HepG2 (cell line): ENCODE measurements around the gene CLIC5. TPM values are rescaled to one million over a fixed set of nuclear protein-coding genes. Genes with fewer than 3 reads are reported as not detected.

Experiments used
- ATAC-seq: fragments of 200-7000 bp; cut with Tn5 transposase; 3 replicates; pipeline ENCODE4 v1.9.1; 2020; ENCODE audit warnings: mild to moderate bottlenecking, moderate library complexity
- BruUV-seq: library from RNA; stranded (reverse); fragments of 400-500 nt; replicated peaks from 2 replicates; lab custom pipeline; 2021; lab: Mats Ljungman, UMichigan
- CTCF ChIA-PET: fragments of 300-600 bp; formaldehyde crosslinking; extraction: SDS; loops from one replicate; lab custom pipeline; 2021; ENCODE audit warnings: low total read pairs, inconsistent platforms, low intra/inter-chr PET ratio; lab: Yijun Ruan, JAX
- POLR2A ChIA-PET: fragments of 350-600 bp; sonication (Branson Sonifier 250); formaldehyde crosslinking; loops from one replicate; lab custom pipeline; 2020; ENCODE audit warnings: antibody characterized with exemption, inconsistent platforms; lab: Yijun Ruan, JAX
- DNase-seq: peaks from one replicate; pipeline ENCODE4 v3.0.0-alpha.2; 2015; ENCODE audit warnings: low spot score
- FAIRE-seq: peaks from 3 replicates; lab custom pipeline; 2011; peaks lifted over from hg19 to GRCh38; lab: Jason Lieb, UNC
- H2AFZ ChIP-seq: one replicate; pipeline ENCODE4 v1.6.1; 2011; ENCODE audit warnings: low read length, inconsistent platforms
- H3K27ac ChIP-seq: fragments of 300-600 bp; 3 replicates; pipeline ENCODE4 v1.8.0; 2011; ENCODE audit warnings: mixed run types, mild to moderate bottlenecking, mixed read lengths, low read length, inconsistent platforms; ENCODE audit not compliant: insufficient read depth; ENCODE audit errors: extremely low read length
- H3K27me3 ChIP-seq, 2 experiments: fragments of 200-600 bp in 1 of 2; 2 replicates in 1 of 2; 3 replicates in 1 of 2; pipeline versions ENCODE4 v1.6.0 to v1.8.0; 2011; ENCODE audit warnings: low read length in 2 of 2, mild to moderate bottlenecking in 2 of 2, moderate library complexity in 2 of 2, inconsistent platforms in 1 of 2; ENCODE audit not compliant: insufficient read depth in 2 of 2, control insufficient read depth in 1 of 2
- H3K36me3 ChIP-seq, 2 experiments: fragments of 200-600 bp in 1 of 2; replicated peaks in 1 of 2; 2 replicates in 1 of 2; 3 replicates in 1 of 2; pipeline versions ENCODE4 v1.5.1 to v1.8.0; 2011; ENCODE audit warnings: low read length in 2 of 2, inconsistent platforms in 1 of 2; ENCODE audit not compliant: insufficient read depth in 2 of 2, control insufficient read depth in 1 of 2
- H3K4me1 ChIP-seq: 2 replicates; pipeline ENCODE4 v1.5.1; 2012; ENCODE audit warnings: low read length, inconsistent platforms; ENCODE audit not compliant: insufficient read depth
- H3K4me2 ChIP-seq: 2 replicates; pipeline ENCODE4 v1.6.0; 2011; ENCODE audit warnings: low read depth, low read length, inconsistent platforms
- H3K4me3 ChIP-seq, 3 experiments: fragments of 200-600 bp in 1 of 3; sonication (generic), shearing (Covaris generic) in 1 of 3; replicated peaks in 1 of 3; 2 replicates each; pipeline ENCODE4 v1.5.1; 2011 to 2016; ENCODE audit warnings: low read length in 3 of 3, inconsistent platforms in 2 of 3, low read depth in 2 of 3, mild to moderate bottlenecking in 2 of 3, control low read depth in 1 of 3, mixed read lengths in 1 of 3; ENCODE audit not compliant: insufficient read depth in 1 of 3
- H3K79me2 ChIP-seq: one replicate; pipeline ENCODE4 v1.6.1; 2011; ENCODE audit warnings: low read length, inconsistent platforms; ENCODE audit not compliant: insufficient read depth
- H3K9ac ChIP-seq: 2 replicates; pipeline ENCODE4 v1.6.0; 2011; ENCODE audit warnings: mild to moderate bottlenecking, low read depth, low read length, inconsistent platforms; ENCODE audit not compliant: insufficient read depth
- H3K9me3 ChIP-seq: 2 replicates; pipeline ENCODE4 v1.5.1; 2012; ENCODE audit warnings: mild to moderate bottlenecking, low read length
- H4K20me1 ChIP-seq: 2 replicates; pipeline ENCODE4 v1.6.0; 2011; ENCODE audit warnings: inconsistent platforms, mild to moderate bottlenecking, low read length, moderate library complexity; ENCODE audit not compliant: insufficient read depth
- GATAD1 ChIP-seq: IDR thresholded peaks from 2 replicates; pipeline ENCODE4 v1.6.1; 2016; ENCODE audit warnings: missing genetic modification reagents, missing compliant biosample characterization
- KDM1A ChIP-seq: IDR thresholded peaks from 2 replicates; pipeline ENCODE4 v1.6.1; 2016; ENCODE audit warnings: missing compliant biosample characterization
- MED1 ChIP-seq: sonication (generic); formaldehyde crosslinking; IDR thresholded peaks from 2 replicates; pipeline ENCODE4 v1.4.0; 2020; ENCODE audit warnings: missing genetic modification reagents
- NFE2L1 ChIP-seq: sonication (generic); formaldehyde crosslinking; IDR thresholded peaks from 2 replicates; pipeline ENCODE4 v1.4.0; 2020; ENCODE audit warnings: missing genetic modification reagents, mild to moderate bottlenecking, borderline replicate concordance
- NFE2L2 ChIP-seq: fragments of 150-350 bp; IDR thresholded peaks from 2 replicates; pipeline ENCODE4 v1.6.1; 2014; ENCODE audit warnings: low read length
- PITX1 ChIP-seq: sonication (generic); formaldehyde crosslinking; IDR thresholded peaks from 2 replicates; pipeline ENCODE4 v1.5.1; 2020; ENCODE audit warnings: mild to moderate bottlenecking, missing genetic modification reagents
- RXRA ChIP-seq: sonication (generic); formaldehyde crosslinking; IDR thresholded peaks from 2 replicates; pipeline ENCODE4 v1.5.1; 2020; ENCODE audit warnings: missing genetic modification reagents
- SRSF4 ChIP-seq: fragments of 200-400 bp; formaldehyde crosslinking; IDR thresholded peaks from one replicate; pipeline ENCODE4 v1.6.1; 2018; ENCODE audit warnings: mild to moderate bottlenecking, low read depth, low read length, moderate library complexity; ENCODE audit not compliant: poor library complexity, severe bottlenecking
- ZBTB14 ChIP-seq: sonication (generic); formaldehyde crosslinking; IDR thresholded peaks from 2 replicates; pipeline ENCODE4 v1.4.0; 2020; ENCODE audit warnings: missing genetic modification reagents
- ZBTB7A ChIP-seq: sonication (generic); formaldehyde crosslinking; IDR thresholded peaks from 2 replicates; pipeline ENCODE4 v1.8.0; 2022; ENCODE audit warnings: mild to moderate bottlenecking, missing genetic modification reagents
- ZKSCAN5 ChIP-seq: sonication (generic); formaldehyde crosslinking; IDR thresholded peaks from 2 replicates; pipeline ENCODE4 v1.5.1; 2020; ENCODE audit warnings: mild to moderate bottlenecking, missing genetic modification reagents
- ZNF564 ChIP-seq: sonication (generic); formaldehyde crosslinking; IDR thresholded peaks from 2 replicates; pipeline ENCODE4 v1.8.1; 2023; ENCODE audit warnings: mild to moderate bottlenecking, missing genetic modification reagents
- WGBS: methylation state at CpG from one replicate; pipeline ENCODE4 v1.1.6; 2017; ENCODE audit warnings: low lambda C conversion rate; 5-methylcytosine and 5-hydroxymethylcytosine counted together
- in situ Hi-C: cut with HindIII; loops from 2 replicates; pipeline ENCODE4 v1.10.0; 2017; ENCODE audit warnings: low pct_unique_long_range_greater_than_20kb; ENCODE audit not compliant: extremely low pct_ligation_motif_present
- intact Hi-C: fragments of 100-400 bp; cut with micrococcal nuclease; formaldehyde crosslinking; loops from one replicate; pipeline ENCODE4 v1.10.0; 2022; ENCODE audit not compliant: unreplicated experiment
- polyA plus RNA-seq, 8 experiments: library from polyadenylated mRNA; depleted of rRNA in 3 of 8; stranded (reverse) in 7 of 8; unstranded in 1 of 8; fragments of >200 nt; fragmentation: Illumina TruSeq in 4 of 8; extraction: Trizol in 4 of 8; gene quantifications; 2 replicates each; pipeline versions ENCODE4 v1.2.1 to v1.2.3, GENCODE V29; 2011 to 2016; ENCODE audit warnings: low read depth in 4 of 8, missing spikeins in 1 of 8, mixed read lengths in 1 of 8; ENCODE audit not compliant: insufficient read depth in 1 of 8
- total RNA-seq, 5 experiments: library from RNA; depleted of rRNA; stranded (reverse); fragments of >200 nt; fragmentation: Illumina TruSeq; extraction: Trizol; gene quantifications; 2 replicates each; pipeline ENCODE4 v1.2.3, GENCODE V29; 2016; ENCODE audit warnings: low read depth in 1 of 5
- TF ChIP-seq, protein P1 (sequence below): sonication (generic); formaldehyde crosslinking; IDR thresholded peaks from 2 replicates; pipeline ENCODE4 v1.4.0; 2020; ENCODE audit warnings: missing genetic modification reagents, borderline replicate concordance
- TF ChIP-seq, protein P2 (sequence below): sonication (generic); formaldehyde crosslinking; conservative IDR thresholded peaks from 2 replicates; pipeline ENCODE4 v1.8.0; 2022; ENCODE audit warnings: mild to moderate bottlenecking, moderate library complexity, missing genetic modification reagents

Gene CLIC5
- total and polyA plus RNA-seq, 2 of the 13 experiments (the other 11 are each of a cell fraction or from before 2014, with no cell fraction given), result not detected

GRCh38 chr6:45967363-45967762, 48.3 kb downstream of the CLIC5 start:
- Histone ChIP-seq H3K4me3 (no peak overlapping the region), H3K9ac (no peak overlapping the region), H3K27ac (no peak overlapping the region), H4K20me1 (no peaks in the 10 kb centered on the region), H3K27me3 (no peaks in the 10 kb centered on the region), H3K9me3 (no peaks in the 10 kb centered on the region), H2AFZ (no peak overlapping the region), H3K4me2 (no peak overlapping the region), H3K4me1 (no peaks in the 10 kb centered on the region), H3K79me2 (no peaks in the 10 kb centered on the region), H3K36me3 (no peaks in the 10 kb centered on the region)
- ChIA-PET POLR2A (no interaction called here), CTCF (interaction anchor here (0.6 kb wide), 1 partner anchor 178 kb away, joined by 3 read pairs; no protein-coding TSS in a partner anchor)
- 6% methylated on average over 1 of the region's 1 CpG for WGBS
- in situ Hi-C loops (no loop called here), intact Hi-C loops (no loop called here)
- DNase-seq (no peak), ATAC-seq (no peak), FAIRE-seq (no peak)
- no TSS peak for BruUV-seq
- TF ChIP-seq, protein P1, sequence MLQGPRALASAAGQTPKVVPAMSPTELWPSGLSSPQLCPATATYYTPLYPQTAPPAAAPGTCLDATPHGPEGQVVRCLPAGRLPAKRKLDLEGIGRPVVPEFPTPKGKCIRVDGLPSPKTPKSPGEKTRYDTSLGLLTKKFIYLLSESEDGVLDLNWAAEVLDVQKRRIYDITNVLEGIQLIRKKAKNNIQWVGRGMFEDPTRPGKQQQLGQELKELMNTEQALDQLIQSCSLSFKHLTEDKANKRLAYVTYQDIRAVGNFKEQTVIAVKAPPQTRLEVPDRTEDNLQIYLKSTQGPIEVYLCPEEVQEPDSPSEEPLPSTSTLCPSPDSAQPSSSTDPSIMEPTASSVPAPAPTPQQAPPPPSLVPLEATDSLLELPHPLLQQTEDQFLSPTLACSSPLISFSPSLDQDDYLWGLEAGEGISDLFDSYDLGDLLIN (CRISPR knock-in tag), result no peak
- TF ChIP-seq SRSF4, result no peak
- no peak for TF ChIP-seq RXRA (CRISPR knock-in tag)
- TF ChIP-seq NFE2L1 (CRISPR knock-in tag), result no peak
- no peak for TF ChIP-seq GATAD1 (CRISPR knock-in tag)
- TF ChIP-seq, protein P2, sequence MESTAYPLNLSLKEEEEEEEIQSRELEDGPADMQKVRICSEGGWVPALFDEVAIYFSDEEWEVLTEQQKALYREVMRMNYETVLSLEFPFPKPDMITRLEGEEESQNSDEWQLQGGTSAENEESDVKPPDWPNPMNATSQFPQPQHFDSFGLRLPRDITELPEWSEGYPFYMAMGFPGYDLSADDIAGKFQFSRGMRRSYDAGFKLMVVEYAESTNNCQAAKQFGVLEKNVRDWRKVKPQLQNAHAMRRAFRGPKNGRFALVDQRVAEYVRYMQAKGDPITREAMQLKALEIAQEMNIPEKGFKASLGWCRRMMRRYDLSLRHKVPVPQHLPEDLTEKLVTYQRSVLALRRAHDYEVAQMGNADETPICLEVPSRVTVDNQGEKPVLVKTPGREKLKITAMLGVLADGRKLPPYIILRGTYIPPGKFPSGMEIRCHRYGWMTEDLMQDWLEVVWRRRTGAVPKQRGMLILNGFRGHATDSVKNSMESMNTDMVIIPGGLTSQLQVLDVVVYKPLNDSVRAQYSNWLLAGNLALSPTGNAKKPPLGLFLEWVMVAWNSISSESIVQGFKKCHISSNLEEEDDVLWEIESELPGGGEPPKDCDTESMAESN (CRISPR knock-in tag), result no peak
- no peak for TF ChIP-seq ZBTB14 (CRISPR knock-in tag)
- TF ChIP-seq ZKSCAN5 (CRISPR knock-in tag), result no peak
- no peak for TF ChIP-seq KDM1A
- TF ChIP-seq PITX1 (CRISPR knock-in tag), result no peak
- no peak for TF ChIP-seq NFE2L2
- TF ChIP-seq ZNF564 (CRISPR knock-in tag), result no peak
- TF ChIP-seq ZBTB7A, result no peak
- TF ChIP-seq MED1 (CRISPR knock-in tag), result no peak
